HG02970 (cell line): ENCODE results near the gene NEK4.
"Not testable (repeated sequence)": the region's sequence is repeated elsewhere in the genome, so short reads cannot be mapped to it uniquely, and the experiment has no call there.

Experiments used
- ATAC-seq: cut with Tn5 transposase; IDR thresholded peaks from one replicate; pipeline ENCODE4 v1.9.1; 2021; ENCODE audit warnings: mild to moderate bottlenecking, moderate library complexity, moderate number of reproducible peaks; ENCODE audit not compliant: unreplicated experiment, low FRiP score

NEK4 gene

GRCh38 chr3:52743152-52743551 lies 27.6 kb downstream of the NEK4 start:
- no peak for ATAC-seq

GRCh38 chr3:52742418-52743041 lies 28.2 kb downstream of the NEK4 start:
- no peak for ATAC-seq

GRCh38 chr3:52739730-52740129 lies 31.0 kb downstream of the NEK4 start:
- no peak for ATAC-seq

GRCh38 chr3:52733256-52733891 lies 37.4 kb downstream of the NEK4 start:
- ATAC-seq: no peak

- ATAC-seq: no peak
Measured at GRCh38 chr3:52731590-52731989, 39.1 kb downstream of the NEK4 start.

GRCh38 chr3:52730681-52731080 lies 40.1 kb downstream of the NEK4 start:
- ATAC-seq: no peak

GRCh38 chr3:52728753-52729152 lies 42.0 kb downstream of the NEK4 start:
- not testable (repeated sequence) for ATAC-seq

GRCh38 chr3:52724511-52724910 lies 46.2 kb downstream of the NEK4 start:
- no peak for ATAC-seq

GRCh38 chr3:52723935-52724334 lies 46.8 kb downstream of the NEK4 start:
- no peak for ATAC-seq

- ATAC-seq: no peak
Measured at GRCh38 chr3:52722491-52722890, 48.2 kb downstream of the NEK4 start.

- no peak for ATAC-seq
Measured at GRCh38 chr3:52721730-52722008, 49.1 kb downstream of the NEK4 start.

GRCh38 chr3:52721002-52721729 lies 49.6 kb downstream of the NEK4 start:
- no peak for ATAC-seq

GRCh38 chr3:52719618-52720017 lies 51.1 kb downstream of the NEK4 start:
- no peak for ATAC-seq

- no peak for ATAC-seq
Measured at GRCh38 chr3:52715714-52716305, 54.9 kb downstream of the NEK4 start.

- ATAC-seq: no peak
Measured at GRCh38 chr3:52714335-52715302, 56.1 kb downstream of the NEK4 start.

- ATAC-seq: no peak
Measured at GRCh38 chr3:52712291-52713212, 58.2 kb downstream of the NEK4 start.

- ATAC-seq: no peak
Measured at GRCh38 chr3:52710512-52710911, 60.2 kb downstream of the NEK4 start.

GRCh38 chr3:52707585-52707984 lies 63.2 kb downstream of the NEK4 start:
- ATAC-seq: no peak
